SU-DHL-6 (cell line): ENCODE results near the gene PPM1B.

ENCODE experiments used
- H2AFZ ChIP-seq: fragments of 200-600 bp; sonication (generic); 2 replicates; pipeline ENCODE4 v1.6.1; 2014; ENCODE audit warnings: low read depth, mild to moderate bottlenecking, moderate library complexity, mixed read lengths, antibody characterized with exemption, low read length; ENCODE audit not compliant: severe bottlenecking
- H3F3A ChIP-seq: fragments of 200-600 bp; shearing (Covaris generic); 2 replicates; pipeline ENCODE4 v1.6.0; 2016; ENCODE audit warnings: antibody characterized with exemption, mild to moderate bottlenecking; ENCODE audit not compliant: insufficient read depth
- H3K27ac ChIP-seq: fragments of 200-600 bp; sonication (generic); 2 replicates; pipeline ENCODE4 v1.5.1; 2016; ENCODE audit warnings: low read depth, mild to moderate bottlenecking, low read length, moderate library complexity, mixed read lengths
- H3K27me3 ChIP-seq: fragments of 200-600 bp; sonication (generic), shearing (Covaris generic); 2 replicates; pipeline ENCODE4 v1.6.0; 2014; ENCODE audit warnings: mild to moderate bottlenecking, low read length
- H3K36me3 ChIP-seq: fragments of 200-600 bp; sonication (generic); 2 replicates; pipeline ENCODE4 v1.6.1; 2014; ENCODE audit warnings: mild to moderate bottlenecking, low read length, mixed read lengths
- H3K4me2 ChIP-seq: fragments of 300-600, 200-600 bp; shearing (Covaris generic), sonication (generic); 2 replicates; pipeline ENCODE4 v1.6.0; 2014; ENCODE audit warnings: low read length, low read depth, mild to moderate bottlenecking; ENCODE audit not compliant: poor library complexity, severe bottlenecking
- H3K4me3 ChIP-seq: fragments of 200-600 bp; sonication (generic); 2 replicates; pipeline ENCODE4 v1.5.1; 2014; ENCODE audit warnings: antibody characterized with exemption, low read length, mild to moderate bottlenecking, mixed read lengths; ENCODE audit not compliant: insufficient read depth, poor library complexity, severe bottlenecking
- H3K79me2 ChIP-seq: fragments of 200-600 bp; sonication (generic); 2 replicates; pipeline ENCODE4 v1.6.1; 2014; ENCODE audit warnings: mild to moderate bottlenecking, low read length, moderate library complexity; ENCODE audit not compliant: insufficient read depth
- H3K9ac ChIP-seq: fragments of 200-600 bp; sonication (generic); 2 replicates; pipeline ENCODE4 v1.7.0; 2014; ENCODE audit warnings: mild to moderate bottlenecking, low read length
- H3K9me2 ChIP-seq: fragments of 200-600 bp; sonication (generic); replicated peaks from 2 replicates; pipeline ENCODE4 v1.6.1; 2014; ENCODE audit warnings: low read length; ENCODE audit not compliant: insufficient read depth
- H3K9me3 ChIP-seq: fragments of 200-600 bp; sonication (generic); 2 replicates; pipeline ENCODE4 v1.6.1; 2014; ENCODE audit warnings: low read length, mixed read lengths; ENCODE audit not compliant: insufficient read depth
- H4K20me1 ChIP-seq: fragments of 200-600 bp; sonication (generic); 2 replicates; pipeline ENCODE4 v1.6.1; 2014; ENCODE audit warnings: low read depth, mild to moderate bottlenecking, antibody characterized with exemption, low read length, moderate library complexity, mixed read lengths
- CTCF ChIP-seq: fragments of 200-600 bp; sonication (generic); IDR thresholded peaks from one replicate; pipeline ENCODE4 v1.5.1; 2017; ENCODE audit warnings: antibody characterized with exemption, mild to moderate bottlenecking, low read length, moderate library complexity; ENCODE audit not compliant: insufficient read depth, poor library complexity, severe bottlenecking
- EZH2phosphoT487 ChIP-seq: fragments of 200-600 bp; sonication (generic), shearing (Covaris generic); conservative IDR thresholded peaks from 2 replicates; pipeline ENCODE4 v1.6.1; 2018; ENCODE audit warnings: mild to moderate bottlenecking, antibody characterized with exemption, low read length, moderate library complexity, mixed read lengths

Gene PPM1B

GRCh38 chr2:44197816-44198215 lies 29.1 kb downstream of the PPM1B start:
- Histone ChIP-seq H4K20me1 (no peaks in the 10 kb centered on the region; the same call in 1 of the 2 replicates), H3K9ac (no peak overlapping the region), H3K4me2 (no peak overlapping the region), H3K9me2 (no peaks in the 10 kb centered on the region), H3K36me3 (peaks cover 20% of the 10 kb centered on the region; the same call in 1 of the 2 replicates), H3F3A (no peaks in the 10 kb centered on the region), H3K79me2 (peaks cover 98% of the 10 kb centered on the region), H3K27ac (no peak overlapping the region), H3K9me3 (no peaks in the 10 kb centered on the region), H2AFZ (no peak overlapping the region), H3K4me3 (no peak overlapping the region), H3K27me3 (no peaks in the 10 kb centered on the region)
- TF ChIP-seq CTCF = no peak
- no peak for TF ChIP-seq EZH2phosphoT487

- H3K4me3 ChIP-seq = no peak overlapping the region
- H3K36me3 ChIP-seq = peaks cover 31% of the 10 kb centered on the region; the same call in 1 of the 2 replicates
- H3K9me2 ChIP-seq = no peaks in the 10 kb centered on the region
- H3K27me3 ChIP-seq = no peaks in the 10 kb centered on the region
- no peak overlapping the region for H3K9ac ChIP-seq
- no peak overlapping the region for H3K4me2 ChIP-seq
- H4K20me1 ChIP-seq = no peaks in the 10 kb centered on the region
- H3K9me3 ChIP-seq = no peaks in the 10 kb centered on the region
- no peak for TF ChIP-seq CTCF
- TF ChIP-seq EZH2phosphoT487 = no peak
- H3K27ac ChIP-seq = no peak overlapping the region
- H3F3A ChIP-seq = no peaks in the 10 kb centered on the region
- H3K79me2 ChIP-seq = peaks cover 98% of the 10 kb centered on the region
- no peak overlapping the region for H2AFZ ChIP-seq
Measured at GRCh38 chr2:44200011-44200410, 31.3 kb downstream of the PPM1B start.

- Histone ChIP-seq H3F3A (no peaks in the 10 kb centered on the region), H2AFZ (no peak overlapping the region), H3K9me3 (no peaks in the 10 kb centered on the region), H3K36me3 (peaks cover 31% of the 10 kb centered on the region; the same call in 1 of the 2 replicates), H3K4me2 (no peak overlapping the region), H3K9ac (no peak overlapping the region), H3K4me3 (no peak overlapping the region), H3K27me3 (no peaks in the 10 kb centered on the region), H3K9me2 (no peaks in the 10 kb centered on the region), H3K79me2 (peaks cover 99% of the 10 kb centered on the region), H3K27ac (no peak overlapping the region), H4K20me1 (no peaks in the 10 kb centered on the region)
- no peak for TF ChIP-seq EZH2phosphoT487
- TF ChIP-seq CTCF = no peak
Measured at GRCh38 chr2:44200759-44201158, 32.1 kb downstream of the PPM1B start.
